Fibroblast of the aortic adventitia (primary cell): ENCODE results near the gene COL12A1. TPM values are rescaled to one million over a fixed set of nuclear protein-coding genes. Genes with fewer than 3 reads are reported as not detected.
A peak's percentile ranks its signal among the peaks of the same experiment; 100 is the strongest.

ENCODE experiments used
- DNase-seq: peaks from one replicate; pipeline ENCODE4 v3.0.0-alpha.2; 2010; ENCODE audit warnings: low read depth
- H3K4me3 ChIP-seq: 2 replicates; pipeline ENCODE4 v1.5.1; 2011; ENCODE audit warnings: low read depth, mild to moderate bottlenecking, control low read depth, low read length, moderate library complexity
- CTCF ChIP-seq: IDR thresholded peaks from 2 replicates; pipeline ENCODE4 v1.5.1; 2011; ENCODE audit warnings: mild to moderate bottlenecking, low read length, control low read depth, inconsistent platforms; ENCODE audit not compliant: insufficient read depth
- total RNA-seq: library from RNA; depleted of rRNA; stranded (reverse); fragments of >200 nt; gene quantifications from 2 replicates; pipeline ENCODE4 v1.2.3, GENCODE V29; 2012; ENCODE audit warnings: low replicate concordance

The COL12A1 gene
- total RNA-seq, result 139 and 342 TPM in 2 replicates

- H3K4me3 ChIP-seq, result peak within 1 kb of the TSS; percentile 87
- peak; percentile 32 for TF ChIP-seq CTCF
- peak; percentile 99 for DNase-seq
These were observed at the start of gene COL12A1 for GRCh38 chr6:75205776-75206575. Gene COL12A1 (minus strand): TSS chr6:75206053. CDS start chr6:75202792, 3,261 bp downstream.

GRCh38 chr6:75250552-75250951 lies 44.7 kb upstream of the COL12A1 start:
- H3K4me3 ChIP-seq, result no peak overlapping the region
- no peak for TF ChIP-seq CTCF
- DNase-seq, result no peak

GRCh38 chr6:75249837-75250236 lies 44.0 kb upstream of the COL12A1 start:
- H3K4me3 ChIP-seq, result no peak overlapping the region
- TF ChIP-seq CTCF, result no peak
- no peak for DNase-seq

- H3K4me3 ChIP-seq, result no peak overlapping the region
- no peak for DNase-seq
- TF ChIP-seq CTCF, result no peak
These were observed 40.5 kb upstream of the COL12A1 start for GRCh38 chr6:75246386-75246785.

- H3K4me3 ChIP-seq, result peak overlapping the region; percentile 90
- no peak for TF ChIP-seq CTCF
- DNase-seq, result no peak
These were observed 38.3 kb upstream of the COL12A1 start for GRCh38 chr6:75244063-75244584.

GRCh38 chr6:75243333-75244062 lies 37.6 kb upstream of the COL12A1 start, which contains the start of gene COX7A2:
Gene COX7A2 (minus strand): TSS chr6:75243801. CDS start chr6:75243734, 67 bp downstream.
- DNase-seq, result peak; percentile 99
- no peak for TF ChIP-seq CTCF
- peak within 1 kb of the TSS; percentile 90 for H3K4me3 ChIP-seq
